Measurements from ENCODE around the gene SEC62.

- no peak for TF ChIP-seq CTCF (IDR thresholded peaks at IDR 0.05)
- no peak for TF ChIP-seq POLR2A (IDR thresholded peaks at IDR 0.05)
Measured at GRCh38 chr3:170040418-170040817, 73.8 kb downstream of the SEC62 start.

All from uterus (tissue), 2 donors.